Astrocyte (in vitro differentiated cells and primary cell): ENCODE measurements around the gene YIF1B.

Source experiments
- CTCF ChIP-seq: IDR thresholded peaks from 2 replicates; pipeline ENCODE4 v1.5.1; 2011; ENCODE audit warnings: low read depth, mild to moderate bottlenecking, inconsistent platforms, low read length, moderate library complexity; ENCODE audit not compliant: insufficient read depth
- EZH2 ChIP-seq: IDR thresholded peaks from 2 replicates; pipeline ENCODE4 v1.6.1; 2012; ENCODE audit warnings: mild to moderate bottlenecking, low read length, inconsistent platforms; ENCODE audit not compliant: insufficient read depth

DNA sequence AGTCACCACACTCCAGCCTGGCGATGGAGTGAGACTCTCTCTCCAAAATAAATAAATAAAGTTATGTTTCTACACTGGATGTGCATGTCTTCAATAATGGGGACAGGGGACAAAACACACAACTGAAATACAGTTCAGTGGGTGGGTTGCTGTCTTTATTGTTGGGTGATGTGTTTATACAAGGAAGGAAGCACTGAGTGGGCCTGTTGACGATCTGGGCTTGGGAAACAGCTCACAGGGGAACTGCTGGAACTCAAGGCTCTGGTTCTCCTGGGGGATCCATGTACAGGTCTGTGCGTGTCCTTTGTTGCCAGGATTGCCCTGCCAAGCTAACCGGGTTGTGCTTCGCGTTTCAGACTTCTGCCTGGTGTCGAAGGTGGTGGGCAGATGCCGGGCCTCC, 32.5 kb downstream of the YIF1B start:
- TF ChIP-seq CTCF (no peak), EZH2 (no peak)
